Measurements from ENCODE around the gene L1TD1.
"Not testable (repeated sequence)": the region's sequence is repeated elsewhere in the genome, so short reads cannot be mapped to it uniquely, and the experiment has no call there.

L1TD1 gene

DNA sequence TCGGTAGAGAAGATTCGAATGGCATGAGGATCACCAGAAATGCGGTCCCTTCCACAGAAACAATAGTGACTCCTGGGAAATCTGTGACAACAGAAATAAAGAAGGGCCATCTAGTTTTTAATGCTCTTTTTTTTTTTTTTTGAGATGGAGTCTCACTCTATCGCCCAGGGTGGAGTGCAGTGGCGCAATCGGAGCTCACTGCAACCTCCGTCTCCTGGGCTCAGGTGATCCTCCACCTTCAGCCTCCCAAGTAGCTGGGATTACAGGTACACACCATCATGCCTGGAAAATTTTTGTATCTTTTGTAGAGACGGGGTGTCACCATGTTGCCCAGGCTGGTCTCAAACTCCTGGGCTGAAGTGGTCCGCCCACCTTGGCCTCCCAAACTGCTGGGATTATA is 43.9 kb downstream of the L1TD1 start:
- Histone ChIP-seq H3K4me1 (peaks cover 0 to 6% (median 1%) of the 10 kb centered on the region in 10 experiments; a peak in 4 of 20 replicates), H3K27me3 (no peaks in the 10 kb centered on the region), H3K9ac (no peak overlapping the region), H4K20me1 (no peaks in the 10 kb centered on the region), H3K4me3 (no peak overlapping the region), H3K9me3 (replicated peaks in 1 of 11) (peaks cover 0 to 5% (median 0%) of the 10 kb centered on the region in 11 experiments; a peak in 5 of 22 replicates), H3K4me2 (no peak overlapping the region), H3K27ac (no peak overlapping the region), H3K36me3 (no peaks in the 10 kb centered on the region)
- no peak for TF ChIP-seq Cebpa-rat (IDR thresholded peaks at IDR 0.05)

GRCh38 chr1:62239652-62240403 is 45.2 kb downstream of the L1TD1 start:
- H3K4me1 ChIP-seq, H3K9ac ChIP-seq, H4K20me1 ChIP-seq, H3K27me3 ChIP-seq, H3K4me2 ChIP-seq, H3K36me3 ChIP-seq, H3K27ac ChIP-seq, H3K4me3 ChIP-seq: not testable (repeated sequence)
- peaks cover 6 to 15% (median 13%) of the 10 kb centered on the region in 11 experiments; a peak in 21 of 22 replicates for H3K9me3 ChIP-seq (replicated peaks in 1 of 11)

GRCh38 chr1:62240651-62241370 is 46.2 kb downstream of the L1TD1 start:
- H3K27ac ChIP-seq, result no peak overlapping the region
- H3K9me3 ChIP-seq (replicated peaks in 1 of 11), result peaks cover 8 to 19% (median 16%) of the 10 kb centered on the region in 11 experiments; a peak in 21 of 22 replicates
- H3K4me1 ChIP-seq, result peaks cover 0 to 6% (median 1%) of the 10 kb centered on the region in 10 experiments; a peak in 4 of 20 replicates
- H3K9ac ChIP-seq, result no peak overlapping the region
- no peak for TF ChIP-seq Cebpa-rat (IDR thresholded peaks at IDR 0.05)
- H3K36me3 ChIP-seq, result no peaks in the 10 kb centered on the region
- H3K27me3 ChIP-seq, result no peaks in the 10 kb centered on the region
- no peak overlapping the region for H3K4me3 ChIP-seq
- no peaks in the 10 kb centered on the region for H4K20me1 ChIP-seq
- peak overlapping the region in 4 of 11 experiments; percentile 6 to 33 (median 17); a peak in 3 of 22 replicates for H3K4me2 ChIP-seq

DNA sequence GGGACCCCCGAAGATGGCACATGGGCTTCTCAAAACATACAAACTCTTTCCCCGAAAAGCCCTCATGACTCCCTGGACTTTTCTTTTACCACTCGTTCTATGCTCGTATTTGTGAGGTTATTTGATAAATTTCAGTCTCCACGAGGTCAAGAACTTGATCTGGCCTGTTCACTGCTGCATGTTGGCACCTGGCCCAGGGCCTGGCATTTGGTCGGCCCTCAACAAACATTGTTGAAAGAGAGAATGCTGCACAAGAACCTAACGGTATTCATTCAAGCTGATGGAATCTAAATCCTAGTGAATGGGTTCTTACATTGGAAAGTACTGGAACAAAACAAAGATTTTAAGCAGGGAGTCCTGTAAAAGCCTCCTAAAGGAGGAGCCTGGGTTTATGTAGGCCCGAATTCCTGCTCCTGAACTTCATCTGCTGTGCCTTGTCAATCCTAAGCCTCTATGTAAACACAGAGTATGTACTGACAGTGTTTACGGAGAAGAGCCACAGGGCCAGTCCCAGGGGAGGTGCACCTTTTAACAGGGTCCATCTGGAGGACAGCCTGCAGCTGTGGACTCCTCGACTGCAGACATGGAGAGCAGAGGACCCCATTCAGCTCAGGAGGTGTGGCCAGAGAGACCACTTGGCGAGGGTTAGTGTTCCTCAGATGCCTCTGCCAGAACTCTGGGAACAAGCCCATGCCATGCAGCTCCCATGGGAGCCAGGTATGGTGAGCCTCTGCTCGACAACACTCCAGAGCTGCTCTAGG is 46.9 kb downstream of the L1TD1 start:
- H3K27ac ChIP-seq, result no peak overlapping the region
- peak overlapping the region in 4 of 11 experiments; percentile 6 to 33 (median 17); a peak in 2 of 22 replicates for H3K4me2 ChIP-seq
- no peaks in the 10 kb centered on the region for H3K36me3 ChIP-seq
- H3K4me3 ChIP-seq, result no peak overlapping the region
- TF ChIP-seq Cebpa-rat (IDR thresholded peaks at IDR 0.05), result no peak
- H3K9ac ChIP-seq, result no peak overlapping the region
- no peaks in the 10 kb centered on the region for H3K27me3 ChIP-seq
- peaks cover 0 to 6% (median 1%) of the 10 kb centered on the region in 10 experiments; a peak in 4 of 20 replicates for H3K4me1 ChIP-seq
- H3K9me3 ChIP-seq (replicated peaks in 1 of 11), result peaks cover 8 to 19% (median 16%) of the 10 kb centered on the region in 11 experiments; a peak in 21 of 22 replicates
- H4K20me1 ChIP-seq, result no peaks in the 10 kb centered on the region

DNA sequence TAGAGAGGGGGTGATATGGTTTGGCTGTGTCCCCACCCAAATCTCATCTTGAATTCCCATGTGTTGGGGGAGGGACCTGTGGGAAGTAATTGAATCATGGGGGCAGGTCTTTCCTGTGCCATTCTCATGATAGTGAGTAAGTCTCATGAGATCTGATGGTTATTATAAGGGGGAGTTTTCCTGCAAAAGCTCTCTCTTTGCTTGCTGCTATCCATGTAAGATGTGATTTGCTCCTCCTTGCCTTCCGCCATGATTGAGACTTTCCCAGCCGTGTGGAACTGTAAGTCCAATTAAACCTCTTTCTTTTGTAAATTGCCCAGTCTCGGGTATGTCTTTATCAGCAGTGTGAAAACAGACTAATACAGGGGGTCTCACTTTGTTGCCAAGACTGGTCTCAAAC is 49.7 kb downstream of the L1TD1 start:
- H3K4me1 ChIP-seq, H4K20me1 ChIP-seq, H3K9ac ChIP-seq, H3K4me3 ChIP-seq, H3K27me3 ChIP-seq, H3K27ac ChIP-seq, H3K4me2 ChIP-seq, H3K36me3 ChIP-seq: not testable (repeated sequence)
- H3K9me3 ChIP-seq (replicated peaks in 1 of 11), result peaks cover 8 to 19% (median 16%) of the 10 kb centered on the region in 11 experiments; a peak in 21 of 22 replicates

- H3K4me3 ChIP-seq, result no peak overlapping the region
- H3K4me1 ChIP-seq, result peaks cover 0 to 6% (median 1%) of the 10 kb centered on the region in 10 experiments; a peak in 5 of 20 replicates
- H3K4me2 ChIP-seq, result no peak overlapping the region
- no peak overlapping the region for H3K9ac ChIP-seq
- TF ChIP-seq Cebpa-rat (IDR thresholded peaks at IDR 0.05), result no peak
- H4K20me1 ChIP-seq, result no peaks in the 10 kb centered on the region; a peak in 1 of 22 replicates
- H3K36me3 ChIP-seq, result no peaks in the 10 kb centered on the region
- H3K27me3 ChIP-seq, result no peaks in the 10 kb centered on the region
- peaks cover 8 to 19% (median 16%) of the 10 kb centered on the region in 11 experiments; a peak in 21 of 22 replicates for H3K9me3 ChIP-seq (replicated peaks in 1 of 11)
- H3K27ac ChIP-seq, result no peak overlapping the region
Measured at GRCh38 chr1:62245201-62245600, 50.6 kb downstream of the L1TD1 start.

- H3K27ac ChIP-seq, result no peak overlapping the region
- TF ChIP-seq Cebpa-rat (IDR thresholded peaks at IDR 0.05), result no peak
Measured at GRCh38 chr1:62247391-62248168, 52.9 kb downstream of the L1TD1 start.

GRCh38 chr1:62250126-62250726 is 55.6 kb downstream of the L1TD1 start:
- no peak for TF ChIP-seq Cebpa-rat (IDR thresholded peaks at IDR 0.05)
- Histone ChIP-seq H3K27me3 (no peaks in the 10 kb centered on the region), H3K4me3 (no peak overlapping the region), H3K27ac (no peak overlapping the region), H3K9me3 (replicated peaks in 1 of 11) (0 out of 22 replicates have a peak, but pooled peaks cover 0 to under 1% (median 0%) of the 10 kb centered on the region in 11 experiments), H4K20me1 (no peaks in the 10 kb centered on the region; a peak in 1 of 22 replicates), H3K4me2 (peak overlapping the region in 2 of 11 experiments; percentile 5 to 6; a peak in 1 of 22 replicates), H3K36me3 (no peaks in the 10 kb centered on the region), H3K4me1 (no peaks in the 10 kb centered on the region; a peak in 1 of 20 replicates), H3K9ac (no peak overlapping the region)

More at GRCh38 chr1:62247391-62248168, 52.9 kb downstream of the L1TD1 start:
- H3K9me3 ChIP-seq (replicated peaks in 1 of 11), result peaks cover 8 to 19% (median 16%) of the 10 kb centered on the region in 11 experiments; a peak in 21 of 22 replicates
- H4K20me1 ChIP-seq, result no peaks in the 10 kb centered on the region; a peak in 1 of 22 replicates
- no peak overlapping the region for H3K4me3 ChIP-seq
- no peaks in the 10 kb centered on the region for H3K36me3 ChIP-seq
- H3K4me1 ChIP-seq, result no peaks in the 10 kb centered on the region; a peak in 1 of 20 replicates
- H3K27me3 ChIP-seq, result no peaks in the 10 kb centered on the region
- no peak overlapping the region for H3K9ac ChIP-seq
- H3K4me2 ChIP-seq, result no peak overlapping the region

Measured in BLaER1 treated with 17β-estradiol and CSF1 and Interleukin-3, amounts not matched to agents 10 nM and 100 nM (cell line).